Kasumi-1 (cell line): ENCODE results near the gene TADA2B.

Source experiments
- DNase-seq, 2 experiments: peaks; one replicate each; lab custom pipeline; 2025; lab: John Stamatoyannopoulos, UW

TADA2B gene

DNA sequence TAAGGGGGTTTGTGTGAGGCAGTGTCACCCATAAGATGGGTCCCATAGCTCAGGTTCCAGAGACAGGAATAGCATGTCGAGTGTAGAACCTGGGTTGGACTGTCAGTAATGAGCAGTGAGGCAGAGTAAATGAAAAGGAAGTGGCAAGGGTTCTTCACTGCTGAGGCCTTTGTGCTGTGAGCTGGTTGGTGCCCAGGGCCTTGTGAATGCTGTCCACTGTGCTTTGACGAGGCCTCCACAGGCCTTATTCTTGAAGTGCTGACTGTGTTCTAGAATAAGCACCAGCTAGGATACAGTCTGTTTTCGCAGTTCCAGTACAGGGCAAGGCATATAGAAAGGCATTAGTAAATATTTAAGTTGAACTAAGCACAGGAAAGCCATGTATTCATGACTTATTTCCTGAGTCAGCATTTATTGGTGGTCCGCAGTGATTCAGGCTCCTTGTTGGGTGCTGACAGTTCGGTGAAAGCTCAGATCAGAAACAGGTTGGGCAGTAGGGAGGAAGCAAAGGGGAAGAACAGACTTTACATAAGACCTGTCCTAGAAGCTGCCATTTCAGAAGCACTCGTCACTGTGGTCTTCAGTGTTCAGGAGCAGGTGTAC, 25.6 kb upstream of the TADA2B start:
- no peak for DNase-seq

DNA sequence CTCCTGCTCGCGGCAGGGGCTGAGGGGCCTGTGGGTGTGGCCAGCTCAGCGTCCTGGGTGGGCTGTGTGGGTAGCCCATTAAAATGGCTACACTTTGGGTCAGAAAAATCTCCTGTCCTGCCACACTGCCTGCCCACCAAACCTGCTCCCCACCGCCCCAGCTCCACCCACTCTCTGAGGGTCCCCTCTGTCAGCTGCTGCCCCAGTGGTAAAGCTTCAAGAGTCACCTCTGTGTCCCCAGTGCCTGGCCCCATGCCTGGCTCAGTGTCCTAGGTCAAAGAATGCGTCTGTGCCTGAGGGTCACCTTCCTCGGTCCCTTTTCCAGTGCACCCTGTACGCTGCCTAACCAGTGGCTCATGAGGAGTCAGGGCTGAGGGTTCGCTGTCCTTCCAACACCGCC, 24.9 kb upstream of the TADA2B start:
- no peak for DNase-seq

DNA sequence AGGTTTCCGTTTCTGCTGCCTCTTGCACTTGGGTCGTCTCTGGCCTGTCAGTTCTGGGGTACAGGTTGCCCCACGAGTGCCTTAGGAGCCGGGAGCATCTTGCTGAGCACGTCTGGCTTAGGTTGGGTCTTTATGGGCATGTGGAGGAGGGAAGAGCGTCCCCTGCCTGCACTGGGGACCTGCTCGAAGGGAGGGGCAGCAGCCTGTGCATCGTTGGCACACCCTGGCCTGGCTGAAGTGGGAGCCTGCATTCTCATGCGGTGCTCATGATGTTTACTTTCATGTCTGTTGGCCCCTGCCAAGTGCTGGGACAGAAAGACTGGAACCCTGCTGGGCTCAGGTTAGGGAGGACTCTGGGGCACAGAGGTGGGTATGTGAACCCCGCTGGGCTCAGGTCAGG, 23.8 kb upstream of the TADA2B start:
- no peak for DNase-seq

DNA sequence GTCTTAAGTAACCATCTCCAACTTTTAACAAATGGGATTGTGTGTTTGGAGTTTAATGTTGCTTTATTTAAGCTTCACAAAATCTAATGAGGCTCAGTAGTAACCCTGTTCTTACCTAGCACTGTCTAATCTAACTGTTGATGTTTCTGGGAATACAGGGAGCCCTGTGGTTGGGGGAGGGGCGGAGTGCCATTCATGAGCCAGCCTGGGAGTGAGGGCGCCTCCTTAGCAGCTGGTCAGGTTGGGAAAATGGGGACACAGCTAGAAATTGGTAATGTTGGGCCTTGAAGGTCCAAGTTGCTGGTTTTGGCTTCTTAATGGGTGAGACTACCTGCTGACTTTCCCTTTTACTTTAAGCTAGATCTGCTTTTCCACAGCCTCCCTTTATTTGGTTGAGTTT, 22.9 kb upstream of the TADA2B start:
- no peak for DNase-seq

DNA sequence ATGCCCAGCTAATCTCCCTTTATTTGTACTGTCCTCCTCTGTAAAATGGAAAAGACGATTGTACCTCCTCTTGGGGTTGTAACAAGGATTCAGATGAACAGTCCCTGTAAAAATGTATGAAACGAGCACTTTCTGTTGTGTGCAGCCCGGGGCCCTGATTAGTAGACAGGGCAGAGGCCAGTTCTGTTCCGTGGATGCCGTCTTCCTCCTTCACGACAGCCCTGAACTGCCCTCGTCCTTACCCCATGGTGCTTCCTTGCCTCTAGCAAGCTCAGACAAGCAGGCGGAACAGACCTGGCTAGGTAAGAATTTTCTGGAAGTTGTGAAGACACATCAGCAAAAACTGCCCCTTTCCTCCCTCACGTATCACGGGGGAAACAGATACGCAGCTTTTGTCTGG, 22.3 kb upstream of the TADA2B start:
- no peak for DNase-seq

DNA sequence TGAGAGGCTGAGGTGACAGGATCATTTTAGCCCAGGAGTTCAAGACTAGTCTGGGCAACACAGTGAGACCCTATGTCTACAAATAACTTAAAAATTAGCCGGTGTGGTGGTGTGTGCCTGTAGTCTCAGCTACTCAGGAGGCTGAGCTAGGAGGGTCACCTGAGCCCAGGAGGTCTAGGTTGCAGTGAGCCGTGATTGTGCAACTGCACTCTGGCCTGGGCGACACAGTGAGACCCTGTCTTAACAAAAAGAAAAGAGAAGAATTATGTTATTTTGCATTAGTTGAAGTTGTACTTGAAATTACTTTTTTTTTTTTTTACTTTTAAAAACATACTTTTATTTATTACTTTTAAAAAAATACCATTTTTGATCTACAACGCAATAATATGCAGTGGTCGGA, 21.8 kb upstream of the TADA2B start:
- no peak for DNase-seq

DNA sequence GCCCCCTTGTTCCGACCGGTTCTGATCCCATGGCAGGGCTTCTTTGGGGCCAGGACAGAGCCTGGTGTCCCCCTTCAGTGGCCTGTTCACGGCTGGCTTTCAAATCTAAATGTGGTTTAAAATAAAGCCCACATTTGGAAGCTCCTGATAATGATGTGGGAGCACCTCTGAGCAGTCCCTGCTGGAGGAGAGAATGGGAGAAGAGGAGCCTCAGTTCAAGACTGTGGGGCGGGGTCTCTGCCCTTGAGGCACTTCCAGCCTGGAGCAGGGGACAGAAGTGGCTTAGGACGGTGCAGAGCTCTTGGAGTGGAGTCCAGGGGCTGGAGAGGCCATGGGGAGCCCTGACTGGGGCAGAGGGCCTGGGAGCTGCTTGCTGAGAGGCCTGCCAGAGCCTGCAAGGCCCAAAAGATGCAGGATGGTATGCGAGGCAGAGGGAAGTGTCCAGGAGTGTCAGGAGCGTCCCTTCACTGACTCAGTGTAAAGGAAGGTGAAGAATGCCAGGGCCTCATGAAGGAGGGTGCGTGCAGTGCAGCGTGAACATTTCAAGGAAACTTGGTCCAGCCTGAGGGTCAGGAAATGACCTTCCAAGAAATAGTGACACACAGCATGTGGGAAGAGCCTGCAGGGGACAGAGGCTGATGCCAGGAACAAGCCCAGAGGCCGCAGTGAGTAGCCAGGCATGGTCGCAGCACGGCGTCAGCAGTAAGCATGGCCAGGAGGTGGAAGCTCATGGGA, 21.1 kb upstream of the TADA2B start:
- DNase-seq: no peak

DNA sequence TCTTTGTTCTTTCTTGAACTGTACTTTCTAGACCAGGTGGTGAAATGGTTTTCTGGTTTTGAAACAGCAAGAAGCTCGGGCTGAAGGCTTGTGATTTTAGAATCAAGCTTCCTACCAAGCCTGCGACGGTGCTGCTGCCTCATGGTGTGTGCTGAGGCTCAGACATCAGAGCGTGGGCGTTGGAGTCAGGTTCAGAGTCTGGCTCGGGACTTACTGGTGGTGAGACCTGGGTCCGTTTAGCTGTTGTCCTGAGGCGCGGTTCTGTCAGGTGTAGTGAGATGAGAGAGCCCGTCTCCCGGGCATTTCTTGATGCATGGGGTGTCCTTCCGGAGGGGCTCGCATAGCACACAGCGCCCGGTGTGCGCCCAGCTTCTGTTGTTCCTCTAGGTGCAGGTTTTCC, 19.7 kb upstream of the TADA2B start:
- DNase-seq: no peak

DNA sequence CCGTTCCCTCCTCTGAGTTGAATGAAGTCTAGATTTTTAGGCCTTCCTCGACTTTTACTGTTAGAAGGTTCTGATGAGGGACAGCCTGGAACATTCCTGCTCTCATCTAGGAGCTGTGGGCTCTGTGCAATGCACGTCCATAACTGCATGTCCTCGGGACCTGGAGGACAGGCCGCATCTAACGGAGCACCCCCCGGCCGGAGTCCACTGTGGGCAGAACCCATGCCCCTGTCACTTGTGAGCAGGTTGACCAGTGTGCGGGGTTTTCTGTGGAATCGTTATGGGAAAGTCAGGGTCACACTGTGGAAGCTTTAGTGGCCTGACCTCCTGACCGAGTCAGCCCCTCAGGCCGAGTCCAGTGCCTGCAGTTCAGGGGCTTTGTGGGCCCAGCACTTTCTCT, 19.3 kb upstream of the TADA2B start:
- DNase-seq: no peak

DNA sequence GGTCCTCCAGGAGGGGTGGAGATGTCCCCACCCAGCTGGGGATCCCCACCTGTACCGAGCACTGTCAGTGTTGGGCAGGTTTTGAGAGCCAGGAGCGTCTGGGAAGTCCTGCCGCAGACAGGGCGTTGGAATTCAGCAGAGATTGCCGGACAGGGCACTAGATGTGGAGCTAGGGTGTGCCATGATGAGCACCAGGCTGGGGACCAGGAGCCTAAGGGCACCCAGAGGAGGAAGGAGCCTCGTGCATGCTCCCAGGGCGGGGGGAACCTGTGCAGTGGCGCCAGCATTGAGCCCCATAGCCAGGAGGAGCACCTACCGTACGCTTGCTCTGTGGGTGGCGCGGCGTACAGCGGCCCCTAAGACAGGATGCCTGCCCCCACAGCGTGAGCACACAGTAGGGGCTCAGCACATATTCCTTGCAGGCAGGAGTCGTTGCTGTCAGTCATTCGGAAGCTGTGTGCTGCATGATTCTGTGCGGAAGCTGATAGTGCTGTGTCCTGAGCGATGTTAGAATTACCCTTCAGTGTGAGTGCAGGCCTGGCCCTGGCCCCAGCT, 18.8 kb upstream of the TADA2B start:
- no peak for DNase-seq

DNA sequence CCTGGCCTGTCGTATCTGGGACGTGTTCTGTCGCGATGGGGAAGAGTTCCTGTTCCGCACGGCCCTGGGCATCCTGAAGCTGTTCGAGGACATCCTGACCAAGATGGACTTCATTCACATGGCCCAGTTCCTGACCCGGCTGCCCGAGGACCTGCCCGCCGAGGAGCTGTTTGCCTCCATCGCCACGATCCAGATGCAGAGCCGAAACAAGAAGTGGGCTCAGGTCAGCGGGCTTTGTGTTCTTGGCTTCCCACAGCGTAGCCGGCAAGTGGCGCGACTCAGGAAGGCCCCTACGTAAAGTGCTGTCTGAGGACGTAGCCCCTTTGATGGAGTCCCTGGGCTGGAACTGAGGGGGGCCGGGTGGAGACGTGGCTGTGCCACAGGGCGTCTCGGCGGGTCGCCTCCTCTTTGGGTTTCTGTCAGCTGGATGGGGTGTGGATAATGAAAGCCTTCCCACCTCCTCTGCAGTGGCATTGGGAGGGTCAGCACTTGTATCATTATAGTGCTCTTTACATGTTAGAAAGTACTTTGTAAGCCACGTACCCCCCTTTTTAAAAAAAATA, 18.1 kb upstream of the TADA2B start:
- no peak for DNase-seq

DNA sequence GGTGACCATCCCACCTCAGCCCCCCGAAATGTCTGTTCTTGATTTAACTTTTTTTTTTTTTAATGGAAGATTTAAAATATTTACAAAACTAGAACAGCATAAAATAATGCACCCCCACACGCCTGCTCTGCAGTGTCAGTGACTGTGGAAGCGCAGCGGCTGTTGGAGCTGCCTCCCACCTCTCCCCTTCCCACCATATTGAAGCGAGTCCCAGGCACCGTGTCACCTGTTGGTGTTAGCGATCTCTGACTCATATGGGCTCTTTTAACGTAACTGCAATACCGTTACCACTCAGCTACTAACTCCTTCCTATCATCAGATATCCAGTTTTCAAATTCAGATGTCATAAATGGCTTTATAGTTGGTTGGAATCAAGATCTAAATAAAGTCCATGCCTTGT, 17.1 kb upstream of the TADA2B start:
- DNase-seq: no peak

DNA sequence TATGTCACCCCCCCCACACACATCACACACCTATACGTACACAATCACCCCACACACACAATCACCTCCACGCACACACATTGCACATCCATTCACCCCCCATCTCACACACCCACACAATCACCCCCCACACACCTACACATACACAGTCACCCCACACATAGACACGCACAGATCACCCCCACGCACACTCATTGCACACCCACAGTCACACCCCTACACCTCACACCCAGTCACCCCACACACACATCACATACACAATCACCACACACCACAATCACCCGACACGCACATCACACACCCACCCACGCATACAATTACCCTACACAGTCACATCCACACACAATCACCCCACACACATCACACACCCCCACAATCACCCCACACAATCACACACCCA, 15.9 kb upstream of the TADA2B start:
- DNase-seq: no peak

DNA sequence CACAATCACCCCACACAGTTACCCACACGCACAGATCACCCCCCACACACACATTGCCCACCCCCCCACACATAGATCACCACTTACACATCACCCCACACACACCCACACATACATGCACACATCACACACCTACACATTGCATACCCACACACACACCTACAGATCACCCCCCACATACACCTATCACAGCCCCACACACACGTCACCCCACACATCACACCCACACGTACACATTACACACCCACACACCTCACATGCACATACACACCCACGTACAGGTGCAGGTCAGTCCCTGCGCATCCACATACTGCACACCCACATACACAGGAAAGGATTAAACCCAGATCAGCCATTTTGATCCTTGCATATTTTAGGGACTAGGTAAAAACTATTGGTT, 15.3 kb upstream of the TADA2B start:
- no peak for DNase-seq

DNA sequence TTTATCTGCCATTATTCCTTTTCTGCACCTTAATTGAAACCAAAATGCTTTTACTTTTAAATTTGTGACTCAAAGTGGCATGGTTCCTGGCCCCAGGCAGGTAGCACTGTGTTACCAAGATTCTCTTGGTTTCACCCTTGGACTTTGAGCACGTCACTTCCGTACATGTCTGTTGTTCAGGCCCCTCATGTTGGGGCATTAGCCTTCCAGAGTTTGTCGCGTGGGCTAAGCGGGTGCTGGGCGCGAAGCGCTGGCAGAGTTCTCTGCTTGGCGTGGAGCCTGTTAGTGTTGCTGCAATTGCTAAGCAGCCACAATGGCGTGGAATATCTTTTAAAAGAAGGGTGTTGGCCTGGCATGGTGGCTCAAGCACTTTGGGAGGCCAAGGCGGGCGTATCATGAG, 14.0 kb upstream of the TADA2B start:
- no peak for DNase-seq

DNA sequence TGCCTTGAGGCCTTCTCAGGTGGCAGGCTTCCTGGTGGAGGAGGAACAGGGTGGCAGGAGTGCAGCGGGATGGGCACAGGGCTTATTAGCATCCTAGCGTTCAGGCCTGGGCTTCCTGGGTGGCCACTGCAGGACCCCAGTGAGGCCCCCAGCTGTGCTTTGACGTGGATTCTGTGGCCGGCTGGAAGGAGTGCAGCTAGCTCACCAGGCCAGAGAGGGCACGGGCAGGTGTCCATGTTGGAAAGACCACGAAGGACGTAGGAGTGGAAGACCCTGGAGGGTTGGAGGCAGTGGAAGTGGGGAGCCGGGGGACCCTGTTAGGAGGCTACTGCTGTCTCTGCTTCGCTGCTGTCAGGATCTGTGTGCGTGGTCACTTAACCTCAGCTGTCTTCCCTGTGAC, 13.3 kb upstream of the TADA2B start:
- no peak for DNase-seq

DNA sequence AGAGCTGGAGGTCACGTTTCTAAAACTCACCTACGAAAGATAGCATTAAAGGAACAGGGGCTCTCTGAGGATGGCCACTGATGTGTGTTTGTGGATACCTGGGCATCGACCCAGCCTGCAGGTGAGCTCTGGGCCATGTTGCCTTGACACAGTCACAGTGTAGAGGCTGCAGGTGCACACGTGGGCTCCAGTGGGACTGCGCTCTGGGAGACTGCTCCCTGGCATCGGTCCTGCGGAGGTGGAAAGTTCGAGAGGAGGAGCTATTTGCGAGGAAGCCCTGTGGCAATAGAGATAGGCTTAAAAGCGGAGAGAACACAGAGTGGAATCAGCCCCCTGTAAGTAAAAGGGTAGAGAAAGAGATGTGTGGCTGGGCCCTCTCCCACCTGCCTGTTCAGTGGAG, 12.3 kb upstream of the TADA2B start:
- no peak for DNase-seq

DNA sequence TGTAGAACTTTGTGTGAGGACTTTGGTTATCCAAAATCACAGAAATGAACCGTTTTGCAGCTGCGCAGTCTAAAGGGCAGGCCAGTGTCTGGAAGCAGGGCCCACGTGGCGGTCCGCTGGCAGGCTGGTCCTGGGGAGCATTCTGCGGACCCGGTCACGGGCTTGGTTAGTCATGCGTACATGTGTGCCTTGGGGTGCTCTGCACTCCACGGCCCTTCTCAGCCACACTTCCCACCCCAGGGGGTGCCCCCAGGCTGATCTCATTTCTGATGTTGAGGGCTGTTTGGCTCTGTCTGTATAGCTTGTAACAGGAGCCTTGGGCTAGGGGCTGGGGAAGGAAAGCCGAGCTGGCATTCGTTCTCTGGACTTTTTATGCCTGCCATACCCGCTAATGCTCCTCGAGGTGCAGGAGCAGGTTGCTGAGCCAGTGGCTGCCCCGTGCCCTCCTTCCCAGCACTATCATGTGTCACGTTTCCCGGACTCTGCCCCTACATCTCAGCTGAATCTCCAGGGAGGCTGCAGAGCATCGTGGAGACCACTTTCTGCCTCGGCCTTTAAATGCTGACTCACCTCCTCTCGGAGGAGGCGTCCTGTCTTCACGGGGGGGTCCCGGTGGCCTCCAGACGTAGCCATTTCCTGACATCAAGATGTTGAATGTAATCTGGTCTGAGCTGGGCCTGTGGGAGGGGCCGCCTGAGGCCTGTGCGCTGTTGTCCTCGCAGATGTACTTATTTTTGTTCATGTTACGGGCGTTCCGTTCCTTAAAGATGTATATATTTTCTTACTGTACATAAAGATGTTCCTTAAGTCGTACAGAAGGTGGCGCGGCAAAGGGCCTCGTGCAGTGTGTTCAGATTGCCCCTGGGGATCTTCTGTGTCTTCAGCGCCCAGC, 11.4 kb upstream of the TADA2B start:
- no peak for DNase-seq

DNA sequence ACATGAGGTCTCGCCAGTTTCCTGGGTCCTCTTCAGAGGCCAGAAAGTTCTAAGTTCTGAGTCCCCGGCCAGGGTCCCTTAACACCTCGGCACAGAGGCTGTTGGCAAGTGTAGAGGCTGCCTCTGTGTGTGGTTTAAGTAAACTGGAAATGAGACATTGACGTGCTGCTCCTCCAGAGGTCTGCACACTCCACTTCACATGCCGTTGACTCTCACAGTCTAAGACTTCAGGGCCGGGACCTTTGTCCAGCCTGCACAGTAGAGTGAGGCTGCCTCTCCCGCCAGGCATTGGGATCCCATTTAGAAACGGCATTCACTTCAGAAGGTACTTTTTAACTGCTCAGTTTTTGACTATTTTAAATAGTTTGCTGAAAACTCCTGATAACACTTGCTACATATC, 10.6 kb upstream of the TADA2B start:
- DNase-seq: no peak

DNA sequence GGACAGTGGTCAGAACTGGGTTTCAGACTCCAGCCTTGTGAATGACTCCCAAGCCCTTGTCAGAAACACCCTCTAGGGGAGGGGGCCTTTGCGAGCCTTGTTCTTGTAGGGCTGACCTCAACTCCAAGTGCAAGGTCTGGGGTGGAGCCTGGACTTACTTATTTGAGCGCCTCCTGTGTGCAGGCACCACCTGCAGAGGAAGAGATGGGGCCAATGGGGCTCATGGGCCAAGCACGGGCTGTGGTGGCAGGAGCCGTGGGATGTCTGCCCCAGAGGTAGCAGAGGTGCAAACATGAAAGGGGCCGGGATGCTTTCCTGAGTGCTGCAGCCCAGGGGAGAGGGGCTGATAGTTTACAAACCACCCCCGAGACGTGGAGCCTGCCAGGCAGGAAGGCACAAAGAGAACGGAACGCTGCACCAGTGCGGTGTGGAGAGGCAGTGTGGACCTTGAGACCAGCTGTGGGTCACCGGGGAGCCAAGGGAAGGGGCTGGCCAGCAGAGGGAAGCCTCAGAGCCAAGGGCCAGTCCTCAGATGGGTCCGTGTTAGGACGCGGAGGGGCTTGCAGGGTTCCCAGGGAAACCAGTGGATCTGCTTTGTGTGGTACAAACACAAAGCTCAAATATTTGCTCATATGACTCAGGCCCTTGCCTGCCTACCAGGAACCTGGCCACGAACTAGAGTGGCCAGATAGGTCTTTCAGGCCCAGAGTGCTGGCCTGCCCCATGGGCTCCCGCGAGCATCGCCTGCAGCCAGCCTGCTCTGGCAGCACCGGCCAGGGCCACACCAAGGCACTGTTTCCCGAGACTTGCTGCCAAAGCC, 8.7 kb upstream of the TADA2B start:
- no peak for DNase-seq

DNA sequence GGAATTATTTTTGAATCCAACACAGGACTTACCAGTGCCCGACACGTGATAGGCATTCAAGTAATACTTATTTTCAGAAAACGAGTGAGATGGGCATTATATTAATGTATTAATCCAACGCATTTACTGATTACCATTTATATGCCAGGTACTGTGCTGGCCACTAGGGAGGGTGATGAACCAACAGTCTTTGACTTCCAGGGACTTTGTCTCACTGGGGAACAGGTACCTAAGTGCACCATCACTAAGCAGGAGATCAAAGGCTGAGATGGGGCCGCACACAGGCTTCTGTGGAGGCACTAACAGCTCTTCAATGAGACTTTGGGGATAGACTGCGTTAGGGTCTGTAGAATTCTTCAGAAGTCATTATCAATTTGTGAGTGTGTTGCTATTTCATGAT, 5.7 kb upstream of the TADA2B start:
- DNase-seq: no peak

DNA sequence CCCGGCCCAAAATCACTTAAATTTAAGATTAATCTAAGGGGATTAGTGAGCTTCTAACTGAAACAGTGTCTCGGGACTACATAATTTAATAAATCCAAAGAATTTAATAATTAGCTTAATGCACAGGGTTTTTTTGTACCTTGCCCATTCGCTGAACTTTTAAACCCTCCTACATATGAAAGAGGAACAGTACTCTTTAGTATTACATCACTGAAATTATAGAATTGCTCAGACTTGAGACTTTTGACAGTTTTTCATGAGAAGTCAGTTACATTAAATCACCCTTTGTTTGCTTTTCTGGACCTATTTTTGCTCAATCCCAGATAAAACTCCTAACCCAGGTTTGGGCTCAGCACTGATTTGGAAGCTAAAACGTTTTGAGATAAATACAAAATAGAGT, 2.4 kb upstream of the TADA2B start:
- no peak for DNase-seq
